GM21526 (cell line): ENCODE results near the gene RDX.
A peak's percentile ranks its signal among the peaks of the same experiment; 100 is the strongest.

Source experiments
- ATAC-seq: cut with Tn5 transposase; IDR thresholded peaks from one replicate; pipeline ENCODE4 v1.9.1; 2021; ENCODE audit warnings: moderate library complexity; ENCODE audit not compliant: unreplicated experiment, low FRiP score

The RDX gene

GRCh38 chr11:110176366-110177085, 119.9 kb downstream of the RDX start:
- no peak for ATAC-seq

- ATAC-seq: no peak
These were observed 121.6 kb downstream of the RDX start for GRCh38 chr11:110174645-110175310.

GRCh38 chr11:110173811-110174644, 122.4 kb downstream of the RDX start:
- ATAC-seq: peak; percentile 57

GRCh38 chr11:110172468-110173065, 123.8 kb downstream of the RDX start:
- ATAC-seq: no peak

- no peak for ATAC-seq
These were observed 126.7 kb downstream of the RDX start for GRCh38 chr11:110169738-110170137.

- no peak for ATAC-seq
These were observed 128.2 kb downstream of the RDX start for GRCh38 chr11:110168033-110168803.

- no peak for ATAC-seq
These were observed 131.1 kb downstream of the RDX start for GRCh38 chr11:110165039-110165925.

- no peak for ATAC-seq
These were observed 134.2 kb downstream of the RDX start for GRCh38 chr11:110162216-110162615.

GRCh38 chr11:110161061-110161460, 135.4 kb downstream of the RDX start:
- no peak for ATAC-seq

GRCh38 chr11:110160437-110160836, 136.0 kb downstream of the RDX start:
- ATAC-seq: no peak

- no peak for ATAC-seq
These were observed 136.4 kb downstream of the RDX start for GRCh38 chr11:110160016-110160415.

GRCh38 chr11:110159476-110159875, 136.9 kb downstream of the RDX start:
- no peak for ATAC-seq

GRCh38 chr11:110158317-110159200, 137.9 kb downstream of the RDX start:
- no peak for ATAC-seq

GRCh38 chr11:110156503-110156902, 139.9 kb downstream of the RDX start:
- no peak for ATAC-seq

- no peak for ATAC-seq
These were observed 142.9 kb downstream of the RDX start for GRCh38 chr11:110153474-110153873.

GRCh38 chr11:110152199-110152598, 144.2 kb downstream of the RDX start:
- no peak for ATAC-seq

- no peak for ATAC-seq
These were observed 147.4 kb downstream of the RDX start for GRCh38 chr11:110148775-110149744.
